ENCODE results near the gene PROS1. TPM values are rescaled to one million over a fixed set of nuclear protein-coding genes. Genes with fewer than 3 reads are reported as not detected.
A peak's percentile ranks its signal among the peaks of the same experiment; 100 is the strongest.

Gene PROS1
- 1 to 10 TPM; 1.1 to 2.8 TPM for total RNA-seq

GRCh38 chr3:93973131-93974126, at the start of gene PROS1:
PROS1 (minus strand) TSS chr3:93973896; CDS start chr3:93973749, 147 bp downstream.
- Mint-ChIP-seq H3K36me3 (ENCODE audit: low read depth) (no peaks in the 10 kb centered on the region), H3K27me3 (peaks cover 16% of the 10 kb centered on the region), H3K9me3 (no peaks in the 10 kb centered on the region), H3K27ac (peak within 1 kb of the TSS; percentile 75), H3K4me3 (peak within 1 kb of the TSS; percentile 83), H3K4me1 (no peaks in the 10 kb centered on the region)
- peak; percentile 95 for ATAC-seq (replicated peaks)

GRCh38 chr3:94020293-94020692, 46.6 kb upstream of the PROS1 start:
- Mint-ChIP-seq H3K4me3 (no peak overlapping the region), H3K4me1 (no peaks in the 10 kb centered on the region), H3K27me3 (no peaks in the 10 kb centered on the region), H3K36me3 (ENCODE audit: low read depth) (no peaks in the 10 kb centered on the region), H3K27ac (no peak overlapping the region), H3K9me3 (no peaks in the 10 kb centered on the region)
- no peak for ATAC-seq (replicated peaks)

- no peak for ATAC-seq (replicated peaks)
- Mint-ChIP-seq H3K36me3 (ENCODE audit: low read depth) (no peaks in the 10 kb centered on the region), H3K4me1 (no peaks in the 10 kb centered on the region), H3K9me3 (no peaks in the 10 kb centered on the region), H3K4me3 (no peak overlapping the region), H3K27ac (peak overlapping the region; percentile 4), H3K27me3 (no peaks in the 10 kb centered on the region)
Observed at GRCh38 chr3:94019659-94020058, 46.0 kb upstream of the PROS1 start.

GRCh38 chr3:94015025-94015424, 41.3 kb upstream of the PROS1 start:
- Mint-ChIP-seq H3K9me3 (no peaks in the 10 kb centered on the region), H3K27me3 (no peaks in the 10 kb centered on the region), H3K36me3 (ENCODE audit: low read depth) (peaks cover 5% of the 10 kb centered on the region), H3K27ac (no peak overlapping the region), H3K4me1 (peaks cover 15% of the 10 kb centered on the region), H3K4me3 (no peak overlapping the region)
- ATAC-seq (replicated peaks): no peak

- Mint-ChIP-seq H3K27ac (peak overlapping the region; percentile 76), H3K4me3 (peak overlapping the region; percentile 47), H3K36me3 (ENCODE audit: low read depth) (peaks cover 5% of the 10 kb centered on the region), H3K27me3 (no peaks in the 10 kb centered on the region), H3K9me3 (no peaks in the 10 kb centered on the region), H3K4me1 (peaks cover 20% of the 10 kb centered on the region)
- ATAC-seq (replicated peaks): no peak
Observed at GRCh38 chr3:94012185-94012584, 38.5 kb upstream of the PROS1 start.

- peak; percentile 94 for ATAC-seq (replicated peaks)
- peaks cover 20% of the 10 kb centered on the region for H3K4me1 Mint-ChIP-seq
- H3K4me3 Mint-ChIP-seq: peak overlapping the region; percentile 47
- no peaks in the 10 kb centered on the region for H3K27me3 Mint-ChIP-seq
- peak overlapping the region; percentile 76 for H3K27ac Mint-ChIP-seq
- H3K9me3 Mint-ChIP-seq: no peaks in the 10 kb centered on the region
- H3K36me3 Mint-ChIP-seq (ENCODE audit: low read depth): peaks cover 8% of the 10 kb centered on the region
Observed at GRCh38 chr3:94011233-94011711, 37.6 kb upstream of the PROS1 start.

- no peak for ATAC-seq (replicated peaks)
- Mint-ChIP-seq H3K36me3 (ENCODE audit: low read depth) (peaks cover 10% of the 10 kb centered on the region), H3K9me3 (no peaks in the 10 kb centered on the region), H3K4me3 (no peak overlapping the region), H3K4me1 (peaks cover 20% of the 10 kb centered on the region), H3K27ac (no peak overlapping the region), H3K27me3 (no peaks in the 10 kb centered on the region)
Observed at GRCh38 chr3:94009608-94010007, 35.9 kb upstream of the PROS1 start.

GRCh38 chr3:94008253-94008652, 34.6 kb upstream of the PROS1 start:
- Mint-ChIP-seq H3K9me3 (no peaks in the 10 kb centered on the region), H3K27ac (no peak overlapping the region), H3K27me3 (no peaks in the 10 kb centered on the region), H3K4me3 (no peak overlapping the region), H3K36me3 (ENCODE audit: low read depth) (peaks cover 10% of the 10 kb centered on the region), H3K4me1 (peaks cover 20% of the 10 kb centered on the region)
- ATAC-seq (replicated peaks): no peak

GRCh38 chr3:94004301-94004910, 30.7 kb upstream of the PROS1 start:
- Mint-ChIP-seq H3K4me3 (peak overlapping the region; percentile 59), H3K9me3 (no peaks in the 10 kb centered on the region), H3K27me3 (no peaks in the 10 kb centered on the region), H3K4me1 (peaks cover 5% of the 10 kb centered on the region), H3K27ac (no peak overlapping the region), H3K36me3 (ENCODE audit: low read depth) (peaks cover 5% of the 10 kb centered on the region)
- peak; percentile 67 for ATAC-seq (replicated peaks)

GRCh38 chr3:94001827-94002495, 28.3 kb upstream of the PROS1 start:
- Mint-ChIP-seq H3K4me1 (no peaks in the 10 kb centered on the region), H3K9me3 (no peaks in the 10 kb centered on the region)
- ATAC-seq (replicated peaks): no peak

GRCh38 chr3:94001191-94001590, 27.5 kb upstream of the PROS1 start:
- Mint-ChIP-seq H3K27me3 (no peaks in the 10 kb centered on the region), H3K4me1 (no peaks in the 10 kb centered on the region), H3K9me3 (no peaks in the 10 kb centered on the region), H3K4me3 (no peak overlapping the region), H3K27ac (peak overlapping the region; percentile 11), H3K36me3 (ENCODE audit: low read depth) (peaks cover 9% of the 10 kb centered on the region)
- no peak for ATAC-seq (replicated peaks)

More at GRCh38 chr3:94001827-94002495, 28.3 kb upstream of the PROS1 start:
- Mint-ChIP-seq H3K4me3 (no peak overlapping the region), H3K36me3 (ENCODE audit: low read depth) (peaks cover 13% of the 10 kb centered on the region), H3K27me3 (no peaks in the 10 kb centered on the region), H3K27ac (no peak overlapping the region)

GRCh38 chr3:93994056-93994455, 20.4 kb upstream of the PROS1 start:
- Mint-ChIP-seq H3K27me3 (no peaks in the 10 kb centered on the region), H3K36me3 (ENCODE audit: low read depth) (peaks cover 8% of the 10 kb centered on the region), H3K4me1 (peaks cover 5% of the 10 kb centered on the region), H3K27ac (no peak overlapping the region), H3K4me3 (no peak overlapping the region), H3K9me3 (no peaks in the 10 kb centered on the region)
- no peak for ATAC-seq (replicated peaks)

GRCh38 chr3:93992207-93992606, 18.5 kb upstream of the PROS1 start:
- H3K27me3 Mint-ChIP-seq: no peaks in the 10 kb centered on the region
- H3K4me3 Mint-ChIP-seq: no peak overlapping the region
- ATAC-seq (replicated peaks): no peak
- no peaks in the 10 kb centered on the region for H3K9me3 Mint-ChIP-seq
- peak overlapping the region; percentile 52 for H3K27ac Mint-ChIP-seq
- no peaks in the 10 kb centered on the region for H3K36me3 Mint-ChIP-seq (ENCODE audit: low read depth)
- H3K4me1 Mint-ChIP-seq: peaks cover 5% of the 10 kb centered on the region

- Mint-ChIP-seq H3K4me1 (peaks cover 5% of the 10 kb centered on the region), H3K27me3 (no peaks in the 10 kb centered on the region)
Observed at GRCh38 chr3:93991631-93992030, 17.9 kb upstream of the PROS1 start.

More at GRCh38 chr3:93991631-93992030, 17.9 kb upstream of the PROS1 start:
- no peak for ATAC-seq (replicated peaks)
- no peaks in the 10 kb centered on the region for H3K9me3 Mint-ChIP-seq
- no peaks in the 10 kb centered on the region for H3K36me3 Mint-ChIP-seq (ENCODE audit: low read depth)
- H3K27ac Mint-ChIP-seq: no peak overlapping the region
- H3K4me3 Mint-ChIP-seq: no peak overlapping the region
